HepG2 (cell line): ENCODE data around the gene RREB1. TPM values are rescaled to one million over a fixed set of nuclear protein-coding genes. Genes with fewer than 3 reads are reported as not detected.

Experiments
- ELF4 ChIP-seq: sonication (generic); formaldehyde crosslinking; IDR thresholded peaks from 2 replicates; pipeline ENCODE4 v1.5.0; 2020; ENCODE audit warnings: missing genetic modification reagents, mild to moderate bottlenecking, moderate library complexity, borderline replicate concordance
- GFI1 ChIP-seq: sonication (generic); formaldehyde crosslinking; IDR thresholded peaks from 2 replicates; pipeline ENCODE4 v1.5.0; 2020; ENCODE audit warnings: missing genetic modification reagents, mild to moderate bottlenecking, borderline replicate concordance
- MYNN ChIP-seq: sonication (generic); formaldehyde crosslinking; IDR thresholded peaks from 2 replicates; pipeline ENCODE4 v1.4.0; 2020; ENCODE audit warnings: mild to moderate bottlenecking, low read depth, missing genetic modification reagents
- NONO ChIP-seq, 2 experiments: fragments of 450-650 bp in 1 of 2; sonication (generic) in 1 of 2; formaldehyde crosslinking in 1 of 2; IDR thresholded peaks in 1 of 2; conservative IDR thresholded peaks in 1 of 2; 2 replicates each; pipeline versions ENCODE4 v1.6.1 to v1.8.0; 2017 to 2022; ENCODE audit warnings: mild to moderate bottlenecking in 1 of 2, missing genetic modification reagents in 1 of 2, moderate library complexity in 1 of 2
- PHF8 ChIP-seq: sonication (generic); formaldehyde crosslinking; IDR thresholded peaks from 2 replicates; pipeline ENCODE4 v1.5.0; 2020; ENCODE audit warnings: missing genetic modification reagents
- PPARG ChIP-seq: conservative IDR thresholded peaks from 2 replicates; pipeline ENCODE4 v1.6.1; 2016; ENCODE audit warnings: missing biosample characterization, missing genetic modification reagents
- RFX1 ChIP-seq: fragments of 450-650 bp; IDR thresholded peaks from 2 replicates; pipeline ENCODE4 v1.6.1; 2017
- SAFB2 ChIP-seq: sonication (generic); formaldehyde crosslinking; IDR thresholded peaks from 2 replicates; pipeline ENCODE4 v1.5.1; 2020; ENCODE audit warnings: missing genetic modification reagents, low read depth, mild to moderate bottlenecking, borderline replicate concordance
- SMARCC2 ChIP-seq: fragments of 450-650 bp; IDR thresholded peaks from 2 replicates; pipeline ENCODE4 v1.6.1; 2017; ENCODE audit warnings: antibody characterized with exemption, mild to moderate bottlenecking
- ZBTB7A ChIP-seq: sonication (generic); formaldehyde crosslinking; IDR thresholded peaks from 2 replicates; pipeline ENCODE4 v1.8.0; 2022; ENCODE audit warnings: mild to moderate bottlenecking, missing genetic modification reagents
- ZFX ChIP-seq: sonication (generic); formaldehyde crosslinking; IDR thresholded peaks from 2 replicates; pipeline ENCODE4 v1.4.0; 2020; ENCODE audit warnings: mild to moderate bottlenecking, low read depth, missing genetic modification reagents, moderate library complexity
- ZNF10 ChIP-seq: sonication (generic); formaldehyde crosslinking; IDR thresholded peaks from 2 replicates; pipeline ENCODE4 v1.4.0; 2020; ENCODE audit warnings: mild to moderate bottlenecking, low read depth, missing genetic modification reagents, borderline replicate concordance
- ZNF138 ChIP-seq: sonication (generic); formaldehyde crosslinking; IDR thresholded peaks from 2 replicates; pipeline ENCODE4 v1.5.0; 2020; ENCODE audit warnings: mild to moderate bottlenecking, low read depth, missing genetic modification reagents
- ZNF180 ChIP-seq: sonication (generic); formaldehyde crosslinking; IDR thresholded peaks from 2 replicates; pipeline ENCODE4 v1.4.0; 2020; ENCODE audit warnings: low read depth, missing genetic modification reagents, borderline replicate concordance
- ZNF331 ChIP-seq: sonication (generic); formaldehyde crosslinking; IDR thresholded peaks from 2 replicates; pipeline ENCODE4 v1.4.0; 2020; ENCODE audit warnings: missing genetic modification reagents
- ZNF674 ChIP-seq: sonication (generic); formaldehyde crosslinking; IDR thresholded peaks from 2 replicates; pipeline ENCODE4 v1.5.0; 2020; ENCODE audit warnings: low read depth, mild to moderate bottlenecking, missing genetic modification reagents
- ZNF766 ChIP-seq: sonication (generic); formaldehyde crosslinking; IDR thresholded peaks from 2 replicates; pipeline ENCODE4 v1.5.0; 2020; ENCODE audit warnings: missing genetic modification reagents, borderline replicate concordance
- polyA plus RNA-seq, 8 experiments: library from polyadenylated mRNA; depleted of rRNA in 3 of 8; stranded (reverse) in 7 of 8; unstranded in 1 of 8; fragments of >200 nt; fragmentation: Illumina TruSeq in 4 of 8; extraction: Trizol in 4 of 8; gene quantifications; 2 replicates each; pipeline versions ENCODE4 v1.2.1 to v1.2.3, GENCODE V29; 2011 to 2016; ENCODE audit warnings: low read depth in 4 of 8, missing spikeins in 1 of 8, mixed read lengths in 1 of 8; ENCODE audit not compliant: insufficient read depth in 1 of 8
- total RNA-seq, 5 experiments: library from RNA; depleted of rRNA; stranded (reverse); fragments of >200 nt; fragmentation: Illumina TruSeq; extraction: Trizol; gene quantifications; 2 replicates each; pipeline ENCODE4 v1.2.3, GENCODE V29; 2016; ENCODE audit warnings: low read depth in 1 of 5
- TF ChIP-seq, protein P1 (sequence below): sonication (generic); formaldehyde crosslinking; conservative IDR thresholded peaks from 2 replicates; pipeline ENCODE4 v1.8.1; 2023; ENCODE audit warnings: missing genetic modification reagents
- TF ChIP-seq, protein P2 (sequence below): sonication (generic); formaldehyde crosslinking; conservative IDR thresholded peaks from 2 replicates; pipeline ENCODE4 v1.8.0; 2022; ENCODE audit warnings: missing genetic modification reagents
- TF ChIP-seq, protein P3 (sequence below): sonication (generic); formaldehyde crosslinking; IDR thresholded peaks from 2 replicates; pipeline ENCODE4 v1.5.0; 2020; ENCODE audit warnings: mild to moderate bottlenecking, missing genetic modification reagents
- TF ChIP-seq, protein P4 (sequence below): sonication (generic); formaldehyde crosslinking; IDR thresholded peaks from 2 replicates; pipeline ENCODE4 v1.5.0; 2020; ENCODE audit warnings: mild to moderate bottlenecking, low read depth, missing genetic modification reagents, borderline replicate concordance
- TF ChIP-seq, protein P5 (sequence below): sonication (generic); formaldehyde crosslinking; IDR thresholded peaks from 2 replicates; pipeline ENCODE4 v1.5.0; 2020; ENCODE audit warnings: mild to moderate bottlenecking, missing genetic modification reagents

RREB1 gene
- total and polyA plus RNA-seq, 2 of the 13 experiments (the other 11 are each of a cell fraction or from before 2014, with no cell fraction given): 6.1 to 23.2 TPM

DNA sequence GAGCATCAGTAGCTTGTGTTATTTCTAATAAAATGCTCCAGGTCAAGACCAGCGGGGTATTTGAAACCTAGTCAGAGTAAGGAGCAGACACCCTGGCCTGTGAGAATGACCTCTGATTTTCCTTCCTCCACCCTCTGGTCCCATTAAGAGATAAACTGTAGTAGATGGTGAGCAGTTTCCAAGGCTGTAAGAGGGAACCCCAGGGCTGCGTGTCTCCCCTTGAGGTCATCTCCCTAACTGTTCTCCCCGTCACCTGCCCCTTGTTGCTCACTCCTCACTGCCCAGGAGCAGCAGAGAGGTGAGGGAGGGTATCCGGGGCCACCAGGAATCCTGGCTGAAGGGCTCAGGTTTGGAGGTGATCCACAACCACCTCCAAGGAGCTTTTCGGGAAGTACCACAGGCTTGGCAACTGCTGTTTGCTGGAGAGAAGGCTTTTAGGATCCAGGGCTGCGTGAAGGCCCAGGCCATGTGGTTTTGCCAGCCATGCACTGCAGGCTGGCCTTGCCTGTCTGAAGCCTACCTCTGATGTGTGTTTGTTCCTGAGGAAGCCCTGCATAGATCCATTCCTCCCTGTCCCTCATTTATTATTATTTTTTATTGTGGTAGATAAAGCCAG lies 62.5 kb downstream of the RREB1 start (continued):
- TF ChIP-seq SAFB2 (CRISPR knock-in tag) (no peak), ZNF10 (no peak), PPARG (CRISPR knock-in tag) (no peak), ZNF674 (no peak), ZNF331 (no peak), PHF8 (CRISPR knock-in tag) (no peak), MYNN (CRISPR knock-in tag) (no peak), ELF4 (no peak), ZNF766 (CRISPR knock-in tag) (no peak), RFX1 (no peak), ZNF138 (CRISPR knock-in tag) (no peak), ZFX (CRISPR knock-in tag) (peak; percentile 57; the same call in 1 of the 2 replicates), ZBTB7A (peak; percentile 49; the same call in 1 of the 2 replicates), GFI1 (CRISPR knock-in tag) (no peak), ZNF180 (CRISPR knock-in tag) (no peak), SMARCC2 (no peak), NONO (IDR thresholded peaks at IDR 0.05) (no peak), NONO (CRISPR knock-in tag; conservative IDR thresholded peaks at IDR 0.05) (0 out of 2 replicates have a peak, but pooled peaks have one; percentile 14)
- TF ChIP-seq, protein P1, sequence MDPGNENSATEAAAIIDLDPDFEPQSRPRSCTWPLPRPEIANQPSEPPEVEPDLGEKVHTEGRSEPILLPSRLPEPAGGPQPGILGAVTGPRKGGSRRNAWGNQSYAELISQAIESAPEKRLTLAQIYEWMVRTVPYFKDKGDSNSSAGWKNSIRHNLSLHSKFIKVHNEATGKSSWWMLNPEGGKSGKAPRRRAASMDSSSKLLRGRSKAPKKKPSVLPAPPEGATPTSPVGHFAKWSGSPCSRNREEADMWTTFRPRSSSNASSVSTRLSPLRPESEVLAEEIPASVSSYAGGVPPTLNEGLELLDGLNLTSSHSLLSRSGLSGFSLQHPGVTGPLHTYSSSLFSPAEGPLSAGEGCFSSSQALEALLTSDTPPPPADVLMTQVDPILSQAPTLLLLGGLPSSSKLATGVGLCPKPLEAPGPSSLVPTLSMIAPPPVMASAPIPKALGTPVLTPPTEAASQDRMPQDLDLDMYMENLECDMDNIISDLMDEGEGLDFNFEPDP (CRISPR knock-in tag): no peak
- TF ChIP-seq, protein P2, sequence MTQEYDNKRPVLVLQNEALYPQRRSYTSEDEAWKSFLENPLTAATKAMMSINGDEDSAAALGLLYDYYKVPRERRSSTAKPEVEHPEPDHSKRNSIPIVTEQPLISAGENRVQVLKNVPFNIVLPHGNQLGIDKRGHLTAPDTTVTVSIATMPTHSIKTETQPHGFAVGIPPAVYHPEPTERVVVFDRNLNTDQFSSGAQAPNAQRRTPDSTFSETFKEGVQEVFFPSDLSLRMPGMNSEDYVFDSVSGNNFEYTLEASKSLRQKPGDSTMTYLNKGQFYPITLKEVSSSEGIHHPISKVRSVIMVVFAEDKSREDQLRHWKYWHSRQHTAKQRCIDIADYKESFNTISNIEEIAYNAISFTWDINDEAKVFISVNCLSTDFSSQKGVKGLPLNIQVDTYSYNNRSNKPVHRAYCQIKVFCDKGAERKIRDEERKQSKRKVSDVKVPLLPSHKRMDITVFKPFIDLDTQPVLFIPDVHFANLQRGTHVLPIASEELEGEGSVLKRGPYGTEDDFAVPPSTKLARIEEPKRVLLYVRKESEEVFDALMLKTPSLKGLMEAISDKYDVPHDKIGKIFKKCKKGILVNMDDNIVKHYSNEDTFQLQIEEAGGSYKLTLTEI: no peak
- TF ChIP-seq, protein P3, sequence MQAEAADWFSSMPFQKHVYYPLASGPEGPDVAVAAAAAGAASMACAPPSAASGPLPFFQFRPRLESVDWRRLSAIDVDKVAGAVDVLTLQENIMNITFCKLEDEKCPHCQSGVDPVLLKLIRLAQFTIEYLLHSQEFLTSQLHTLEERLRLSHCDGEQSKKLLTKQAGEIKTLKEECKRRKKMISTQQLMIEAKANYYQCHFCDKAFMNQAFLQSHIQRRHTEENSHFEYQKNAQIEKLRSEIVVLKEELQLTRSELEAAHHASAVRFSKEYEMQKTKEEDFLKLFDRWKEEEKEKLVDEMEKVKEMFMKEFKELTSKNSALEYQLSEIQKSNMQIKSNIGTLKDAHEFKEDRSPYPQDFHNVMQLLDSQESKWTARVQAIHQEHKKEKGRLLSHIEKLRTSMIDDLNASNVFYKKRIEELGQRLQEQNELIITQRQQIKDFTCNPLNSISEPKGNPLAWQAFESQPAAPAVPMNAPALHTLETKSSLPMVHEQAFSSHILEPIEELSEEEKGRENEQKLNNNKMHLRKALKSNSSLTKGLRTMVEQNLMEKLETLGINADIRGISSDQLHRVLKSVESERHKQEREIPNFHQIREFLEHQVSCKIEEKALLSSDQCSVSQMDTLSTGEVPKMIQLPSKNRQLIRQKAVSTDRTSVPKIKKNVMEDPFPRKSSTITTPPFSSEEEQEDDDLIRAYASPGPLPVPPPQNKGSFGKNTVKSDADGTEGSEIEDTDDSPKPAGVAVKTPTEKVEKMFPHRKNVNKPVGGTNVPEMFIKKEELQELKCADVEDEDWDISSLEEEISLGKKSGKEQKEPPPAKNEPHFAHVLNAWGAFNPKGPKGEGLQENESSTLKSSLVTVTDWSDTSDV (CRISPR knock-in tag): no peak
- TF ChIP-seq, protein P4, sequence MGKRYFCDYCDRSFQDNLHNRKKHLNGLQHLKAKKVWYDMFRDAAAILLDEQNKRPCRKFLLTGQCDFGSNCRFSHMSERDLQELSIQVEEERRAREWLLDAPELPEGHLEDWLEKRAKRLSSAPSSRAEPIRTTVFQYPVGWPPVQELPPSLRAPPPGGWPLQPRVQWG (CRISPR knock-in tag): no peak
- TF ChIP-seq, protein P5, sequence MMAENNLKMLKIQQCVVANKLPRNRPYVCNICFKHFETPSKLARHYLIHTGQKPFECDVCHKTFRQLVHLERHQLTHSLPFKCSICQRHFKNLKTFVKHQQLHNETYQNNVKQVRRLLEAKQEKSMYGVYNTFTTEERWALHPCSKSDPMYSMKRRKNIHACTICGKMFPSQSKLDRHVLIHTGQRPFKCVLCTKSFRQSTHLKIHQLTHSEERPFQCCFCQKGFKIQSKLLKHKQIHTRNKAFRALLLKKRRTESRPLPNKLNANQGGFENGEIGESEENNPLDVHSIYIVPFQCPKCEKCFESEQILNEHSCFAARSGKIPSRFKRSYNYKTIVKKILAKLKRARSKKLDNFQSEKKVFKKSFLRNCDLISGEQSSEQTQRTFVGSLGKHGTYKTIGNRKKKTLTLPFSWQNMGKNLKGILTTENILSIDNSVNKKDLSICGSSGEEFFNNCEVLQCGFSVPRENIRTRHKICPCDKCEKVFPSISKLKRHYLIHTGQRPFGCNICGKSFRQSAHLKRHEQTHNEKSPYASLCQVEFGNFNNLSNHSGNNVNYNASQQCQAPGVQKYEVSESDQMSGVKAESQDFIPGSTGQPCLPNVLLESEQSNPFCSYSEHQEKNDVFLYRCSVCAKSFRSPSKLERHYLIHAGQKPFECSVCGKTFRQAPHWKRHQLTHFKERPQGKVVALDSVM (CRISPR knock-in tag): no peak
